Stomach (tissue), 9 donors: Measurements from ENCODE around the gene PCSK7. TPM values are rescaled to one million over a fixed set of nuclear protein-coding genes. Genes with fewer than 3 reads are reported as not detected.

ENCODE experiments used
- DNase-seq, 2 donors: peaks; one replicate each; pipeline versions ENCODE4 v3.0.0 to v3.0.0-alpha.2; 2013 to 2019
- H3K27ac ChIP-seq, 5 donors: fragments of 200-600 bp in 4 of 5; sonication (generic) in 4 of 5; one replicate each; pipeline ENCODE4 v1.5.1; 2013 to 2019; ENCODE audit warnings: mild to moderate bottlenecking in 1 of 5, moderate library complexity in 1 of 5
- H3K27me3 ChIP-seq, 3 donors: fragments of 200-600 bp; sonication (generic); one replicate each; pipeline ENCODE4 v1.5.1; 2017 to 2019; ENCODE audit warnings: mixed run types in 1 of 3
- H3K36me3 ChIP-seq, 4 donors: fragments of 200-600 bp; sonication (generic); 1 replicate in 3 of 4; 2 replicates in 1 of 4; pipeline ENCODE4 v1.5.1; 2016 to 2019
- H3K4me1 ChIP-seq, 4 donors: fragments of 200-600 bp; sonication (generic); one replicate each; pipeline ENCODE4 v1.5.1; 2016 to 2019
- H3K4me3 ChIP-seq, 4 donors: fragments of 200-600 bp; sonication (generic) in 3 of 4; one replicate each; pipeline ENCODE4 v1.5.1; 2016 to 2019; ENCODE audit warnings: mild to moderate bottlenecking in 1 of 4
- H3K9me3 ChIP-seq, 4 donors: fragments of 200-600 bp; sonication (generic); one replicate each; pipeline ENCODE4 v1.5.1; 2016 to 2019
- CTCF ChIP-seq, 7 experiments: fragments of 450-650 bp in 4 of 7; fragments of 200-600 bp in 3 of 7; sonication (generic) in 3 of 7; IDR thresholded peaks; one replicate each; pipeline ENCODE4 v1.5.1; 2016 to 2019; ENCODE audit warnings: antibody characterized with exemption in 7 of 7, control low read depth in 2 of 7, mild to moderate bottlenecking in 1 of 7
- EP300 ChIP-seq: sonication (generic); formaldehyde crosslinking; IDR thresholded peaks from one replicate; pipeline ENCODE4 v1.6.1; 2017; ENCODE audit warnings: antibody characterized with exemption
- POLR2A ChIP-seq, 4 donors: fragments of 450-650 bp; IDR thresholded peaks; one replicate each; pipeline ENCODE4 v1.6.1; 2016; ENCODE audit warnings: antibody characterized with exemption in 4 of 4, control low read depth in 2 of 4, mild to moderate bottlenecking in 1 of 4, moderate library complexity in 1 of 4
- POLR2AphosphoS5 ChIP-seq, 3 donors: sonication (generic); formaldehyde crosslinking; IDR thresholded peaks; one replicate each; pipeline ENCODE4 v1.6.1; 2016; ENCODE audit warnings: antibody characterized with exemption in 3 of 3
- WGBS, 5 donors: extraction: QIAGEN DNeasy Blood & Tissue Kit in 3 of 5; methylation state at CpG; one replicate each; pipeline versions ENCODE4 v1.1.5 to v1.1.7; 2013 to 2018; 5-methylcytosine and 5-hydroxymethylcytosine counted together
- intact Hi-C: fragments of 100-400 bp; cut with DNase I; formaldehyde crosslinking; loops from one replicate; pipeline ENCODE4 v1.15.1; 2023; ENCODE audit warnings: low total_unique reads
- polyA plus RNA-seq, 3 donors: library from polyadenylated mRNA; stranded (reverse); fragments of 200-250 nt; gene quantifications; one replicate each; pipeline ENCODE4 v1.2.3, GENCODE V29; 2013
- total RNA-seq, 5 donors: library from RNA; depleted of rRNA; stranded (reverse); fragments of >200 nt; gene quantifications; one replicate each; pipeline versions ENCODE4 v1.1.0 to v1.2.3, GENCODE V29; 2014 to 2016
- donor health status: healthy with polysubstance abuse.
- donor health status: Bipolar disorder and iron deficiency.
- donor health status: healthy.

Gene PCSK7
- total and polyA plus RNA-seq, 8 donors = 14.1 to 232 (median 79.3) TPM

- intact Hi-C loops = loop anchor here (10.0 kb wide), 1 partner anchor 77 kb away; the partner anchor contains the start of gene BACE1
Measured at GRCh38 chr11:117238221-117238620, 6.3 kb upstream of the PCSK7 start.

GRCh38 chr11:117232911-117233409 is 1.1 kb upstream of the PCSK7 start:
- TF ChIP-seq EP300 (no peak), POLR2A (IDR thresholded peaks at IDR 0.05) (no peak)
- peak overlapping the region; percentile 69 to 98 (median 96) for H3K27ac ChIP-seq
- H3K4me1 ChIP-seq = peaks cover 27 to 47% (median 42%) of the 10 kb centered on the region in 4 donors
- peak in 1 of 2 donors; percentile 57 for DNase-seq
- H3K9me3 ChIP-seq = no peaks in the 10 kb centered on the region
- H3K27me3 ChIP-seq = no peaks in the 10 kb centered on the region
- peaks cover 17 to 34% (median 25%) of the 10 kb centered on the region in 4 donors for H3K36me3 ChIP-seq
- 0 to 2% (median 1%) methylated on average over 17 to 27 of the region's 27 CpGs for WGBS, 5 donors
- intact Hi-C loops = loop anchor here (10.0 kb wide), 1 partner anchor 82 kb away; the partner anchor contains the start of gene BACE1
- peak overlapping the region; percentile 64 to 93 (median 80) for H3K4me3 ChIP-seq

More at GRCh38 chr11:117238221-117238620, 6.3 kb upstream of the PCSK7 start:
- Histone ChIP-seq H3K27ac (no peak overlapping the region), H3K9me3 (no peaks in the 10 kb centered on the region), H3K27me3 (no peaks in the 10 kb centered on the region), H3K4me3 (no peak overlapping the region), H3K36me3 (peaks cover 28 to 65% (median 56%) of the 10 kb centered on the region in 4 donors), H3K4me1 (peaks cover 4 to 13% (median 11%) of the 10 kb centered on the region in 4 donors)
- no peak for DNase-seq
- no peak for TF ChIP-seq POLR2A (IDR thresholded peaks at IDR 0.05)
- TF ChIP-seq POLR2AphosphoS5 (IDR thresholded peaks at IDR 0.05) = no peak
- WGBS, 5 donors = 91 to 96% (median 93%) methylated on average over 5 of the region's 5 CpGs

- Histone ChIP-seq H3K27me3 (no peaks in the 10 kb centered on the region), H3K4me3 (peak within 1 kb of the TSS; percentile 64 to 93 (median 80)), H3K27ac (peak within 1 kb of the TSS; percentile 96 to 99 (median 96)), H3K9me3 (no peaks in the 10 kb centered on the region), H3K4me1 (peaks cover 27 to 47% (median 42%) of the 10 kb centered on the region in 4 donors), H3K36me3 (peaks cover 23 to 41% (median 32%) of the 10 kb centered on the region in 4 donors)
- intact Hi-C loops = loop anchor here (10.0 kb wide), 1 partner anchor 83 kb away; the partner anchor contains the start of gene BACE1
- peak; percentile 82 to 95 for DNase-seq
- WGBS, 5 donors = 0 to 1% (median 0%) methylated on average over 8 to 81 of the region's 94 CpGs
- TF ChIP-seq CTCF (IDR thresholded peaks at IDR 0.05) (peak in 5 of 7 experiments; percentile 71 to 98 (median 87)), POLR2A (IDR thresholded peaks at IDR 0.05) (no peak), EP300 (no peak), POLR2AphosphoS5 (IDR thresholded peaks at IDR 0.05) (peak in 2 of 3 donors; percentile 6 to 43)
Measured at GRCh38 chr11:117232092-117232878, 412 bp upstream of the PCSK7 start, which contains the start of gene RNF214. Gene RNF214, plus strand, starts transcription at chr11:117232671. Its CDS starts 1,602 bp downstream, at chr11:117234273.

GRCh38 chr11:117230999-117231841 is 653 bp downstream of the PCSK7 start:
- DNase-seq = peak in 1 of 2 donors; percentile 66
- H3K27me3 ChIP-seq = no peaks in the 10 kb centered on the region
- WGBS, 5 donors = 3 to 6% (median 4%) methylated on average over 14 of the region's 14 CpGs
- no peaks in the 10 kb centered on the region for H3K9me3 ChIP-seq
- intact Hi-C loops = loop anchor here (10.0 kb wide), 1 partner anchor 84 kb away; the partner anchor contains the start of gene BACE1
- H3K4me1 ChIP-seq = peaks cover 27 to 53% (median 46%) of the 10 kb centered on the region in 4 donors
- TF ChIP-seq POLR2A (IDR thresholded peaks at IDR 0.05) (no peak), EP300 (no peak), POLR2AphosphoS5 (IDR thresholded peaks at IDR 0.05) (no peak), CTCF (IDR thresholded peaks at IDR 0.05) (no peak)
- H3K4me3 ChIP-seq = peak overlapping the region; percentile 64 to 93 (median 80)
- peaks cover 27 to 39% (median 37%) of the 10 kb centered on the region in 4 donors for H3K36me3 ChIP-seq
- H3K27ac ChIP-seq = peak overlapping the region; percentile 96 to 99 (median 96)
